Testis (tissue), 3 donors: Measurements from ENCODE around the gene PRR11. TPM values are rescaled to one million over a fixed set of nuclear protein-coding genes. Genes with fewer than 3 reads are reported as not detected.
"Not testable (repeated sequence)": the region's sequence is repeated elsewhere in the genome, so short reads cannot be mapped to it uniquely, and the experiment has no call there.

Experiments used
- DNase-seq: peaks from one replicate; pipeline ENCODE4 v3.0.0-alpha.2; 2019
- H3K27ac ChIP-seq, 2 donors: fragments of 200-600 bp; sonication (generic); one replicate each; pipeline ENCODE4 v1.5.1; 2019
- H3K27me3 ChIP-seq: fragments of 200-600 bp; sonication (generic); one replicate; pipeline ENCODE4 v1.5.1; 2019
- H3K36me3 ChIP-seq: fragments of 200-600 bp; sonication (generic); one replicate; pipeline ENCODE4 v1.5.1; 2017; ENCODE audit warnings: low read depth; ENCODE audit errors: missing control alignments
- H3K4me1 ChIP-seq: fragments of 200-600 bp; sonication (generic); one replicate; pipeline ENCODE4 v1.5.1; 2019
- H3K4me3 ChIP-seq, 2 donors: fragments of 200-600 bp; sonication (generic); one replicate each; pipeline ENCODE4 v1.5.1; 2017 to 2019
- H3K9me3 ChIP-seq: fragments of 200-600 bp; sonication (generic); one replicate; pipeline ENCODE4 v1.5.1; 2017
- CTCF ChIP-seq, 3 experiments: fragments of 450-650 bp in 2 of 3; fragments of 200-600 bp in 1 of 3; sonication (generic) in 1 of 3; IDR thresholded peaks; one replicate each; pipeline ENCODE4 v1.5.1; 2016 to 2019; ENCODE audit warnings: antibody characterized with exemption in 3 of 3, mild to moderate bottlenecking in 2 of 3, moderate library complexity in 1 of 3
- POLR2A ChIP-seq: fragments of 450-650 bp; IDR thresholded peaks from one replicate; pipeline ENCODE4 v1.6.1; 2017; ENCODE audit warnings: antibody characterized with exemption, mild to moderate bottlenecking, moderate library complexity
- WGBS, 2 donors: methylation state at CpG; one replicate each; pipeline ENCODE4 v1.1.5; 2018; 5-methylcytosine and 5-hydroxymethylcytosine counted together
- intact Hi-C: fragments of 100-400 bp; cut with DNase I; formaldehyde crosslinking; loops from one replicate; pipeline ENCODE4 v1.15.1; 2023; ENCODE audit warnings: low total_unique reads
- polyA plus RNA-seq: library from polyadenylated mRNA; stranded (reverse); fragments of 350-450 nt; fragmentation: Illumina TruSeq; extraction: RNeasy Lipid Tissue Mini Kit (QIAGEN cat#74804); gene quantifications from one replicate; pipeline ENCODE4 v1.2.3, GENCODE V29; 2014; ENCODE audit warnings: low read depth, low replicate concordance; ENCODE audit not compliant: insufficient read depth
- total RNA-seq, 2 donors: library from RNA; depleted of rRNA; stranded (reverse); fragments of >200 nt; gene quantifications; one replicate each; pipeline ENCODE4 v1.2.3, GENCODE V29; 2016

Gene PRR11
- total and polyA plus RNA-seq, 3 donors from 2014 or later: 3.9 to 6.9 (median 5.3) TPM

- Histone ChIP-seq H3K27ac (no peak overlapping the region), H3K4me1 (no peaks in the 10 kb centered on the region), H3K4me3 (no peak overlapping the region), H3K27me3 (no peaks in the 10 kb centered on the region), H3K9me3 (no peaks in the 10 kb centered on the region), H3K36me3 (no peaks in the 10 kb centered on the region)
- no peak for DNase-seq
- no peak for TF ChIP-seq CTCF (IDR thresholded peaks at IDR 0.05)
- TF ChIP-seq POLR2A: no peak
- intact Hi-C loops: no loop called here
- WGBS, 2 donors: 93 to 98% methylated on average over 6 of the region's 6 CpGs
These were observed 30.9 kb upstream of the PRR11 start for GRCh38 chr17:59124665-59125064.

GRCh38 chr17:59126809-59127417 lies 28.6 kb upstream of the PRR11 start:
- TF ChIP-seq POLR2A (no peak), CTCF (IDR thresholded peaks at IDR 0.05) (no peak)
- no peaks in the 10 kb centered on the region for H3K36me3 ChIP-seq
- H3K4me1 ChIP-seq: no peaks in the 10 kb centered on the region
- DNase-seq: no peak
- 51 to 53% methylated on average over 3 of the region's 3 CpGs for WGBS, 2 donors
- intact Hi-C loops: no loop called here
- H3K27me3 ChIP-seq: no peaks in the 10 kb centered on the region
- no peak overlapping the region for H3K4me3 ChIP-seq
- no peaks in the 10 kb centered on the region for H3K9me3 ChIP-seq
- H3K27ac ChIP-seq: no peak overlapping the region

- Histone ChIP-seq H3K9me3 (no peaks in the 10 kb centered on the region), H3K27ac (no peak overlapping the region), H3K27me3 (no peaks in the 10 kb centered on the region), H3K4me1 (no peaks in the 10 kb centered on the region), H3K36me3 (no peaks in the 10 kb centered on the region), H3K4me3 (no peak overlapping the region)
- TF ChIP-seq CTCF (IDR thresholded peaks at IDR 0.05) (no peak), POLR2A (no peak)
- intact Hi-C loops: no loop called here
- no peak for DNase-seq
- 46 to 47% methylated on average over 2 of the region's 2 CpGs for WGBS, 2 donors
These were observed 25.7 kb upstream of the PRR11 start for GRCh38 chr17:59129814-59130213.

- Histone ChIP-seq H3K4me3 (no peak overlapping the region), H3K4me1 (no peaks in the 10 kb centered on the region), H3K27ac (no peak overlapping the region), H3K9me3 (no peaks in the 10 kb centered on the region), H3K27me3 (no peaks in the 10 kb centered on the region), H3K36me3 (no peaks in the 10 kb centered on the region)
- TF ChIP-seq CTCF (IDR thresholded peaks at IDR 0.05): no peak
- no peak for TF ChIP-seq POLR2A
- WGBS, 2 donors: 83 to 88% methylated on average over 1 of the region's 1 CpG
- DNase-seq: no peak
- intact Hi-C loops: no loop called here
These were observed 24.4 kb upstream of the PRR11 start for GRCh38 chr17:59131131-59131530.

GRCh38 chr17:59138339-59138738 lies 17.2 kb upstream of the PRR11 start:
- H3K4me3 ChIP-seq, intact Hi-C loops, H3K36me3 ChIP-seq, DNase-seq, H3K27me3 ChIP-seq, H3K4me1 ChIP-seq, H3K9me3 ChIP-seq, H3K27ac ChIP-seq: not testable (repeated sequence)
- WGBS, 2 donors: 94 to 98% methylated on average over 10 of the region's 10 CpGs
